Right atrium auricular region (tissue), 2 donors: Measurements from ENCODE around the gene TUBB4A. TPM values are rescaled to one million over a fixed set of nuclear protein-coding genes. Genes with fewer than 3 reads are reported as not detected.

Source experiments
- DNase-seq: peaks from one replicate; pipeline ENCODE4 v3.0.0-alpha.2; 2019; ENCODE audit warnings: low spot score
- H3K27ac ChIP-seq, 2 donors: fragments of 200-600 bp; sonication (generic); 1 replicate in 1 of 2; 2 replicates in 1 of 2; pipeline ENCODE4 v1.5.1; 2016 to 2019
- H3K27me3 ChIP-seq, 2 donors: fragments of 200-600 bp; sonication (generic); one replicate each; pipeline versions ENCODE4 v1.5.1 to v1.6.0; 2017 to 2019
- H3K36me3 ChIP-seq: fragments of 200-600 bp; sonication (generic); one replicate; pipeline ENCODE4 v1.5.1; 2016
- H3K4me1 ChIP-seq, 2 donors: fragments of 200-600 bp; sonication (generic); one replicate each; pipeline versions ENCODE4 v1.5.1 to v1.6.0; 2017 to 2019
- H3K4me3 ChIP-seq, 2 donors: fragments of 200-600 bp; sonication (generic); 1 replicate in 1 of 2; 2 replicates in 1 of 2; pipeline ENCODE4 v1.5.1; 2017 to 2019; ENCODE audit warnings: mild to moderate bottlenecking in 1 of 2, moderate library complexity in 1 of 2
- H3K9me3 ChIP-seq, 2 donors: fragments of 200-600 bp; sonication (generic); one replicate each; pipeline ENCODE4 v1.5.1; 2019
- total RNA-seq, 2 donors: library from RNA; depleted of rRNA; stranded (reverse); fragments of >200 nt; gene quantifications; one replicate each; pipeline ENCODE4 v1.1.0, GENCODE V29; 2016
- TF ChIP-seq, protein P1 (sequence below), 2 donors: fragments of 200-600 bp; sonication (generic); IDR thresholded peaks; one replicate each; pipeline ENCODE4 v1.5.1; 2019; ENCODE audit warnings: antibody characterized with exemption in 2 of 2

Gene TUBB4A
- total RNA-seq, 2 donors from 2014 or later = 0.83 to 2.3 TPM

GRCh38 chr19:6519289-6519688, 17.2 kb upstream of the TUBB4A start:
- H3K27ac ChIP-seq = no peak overlapping the region
- H3K4me3 ChIP-seq = no peak overlapping the region
- TF ChIP-seq, protein P1, sequence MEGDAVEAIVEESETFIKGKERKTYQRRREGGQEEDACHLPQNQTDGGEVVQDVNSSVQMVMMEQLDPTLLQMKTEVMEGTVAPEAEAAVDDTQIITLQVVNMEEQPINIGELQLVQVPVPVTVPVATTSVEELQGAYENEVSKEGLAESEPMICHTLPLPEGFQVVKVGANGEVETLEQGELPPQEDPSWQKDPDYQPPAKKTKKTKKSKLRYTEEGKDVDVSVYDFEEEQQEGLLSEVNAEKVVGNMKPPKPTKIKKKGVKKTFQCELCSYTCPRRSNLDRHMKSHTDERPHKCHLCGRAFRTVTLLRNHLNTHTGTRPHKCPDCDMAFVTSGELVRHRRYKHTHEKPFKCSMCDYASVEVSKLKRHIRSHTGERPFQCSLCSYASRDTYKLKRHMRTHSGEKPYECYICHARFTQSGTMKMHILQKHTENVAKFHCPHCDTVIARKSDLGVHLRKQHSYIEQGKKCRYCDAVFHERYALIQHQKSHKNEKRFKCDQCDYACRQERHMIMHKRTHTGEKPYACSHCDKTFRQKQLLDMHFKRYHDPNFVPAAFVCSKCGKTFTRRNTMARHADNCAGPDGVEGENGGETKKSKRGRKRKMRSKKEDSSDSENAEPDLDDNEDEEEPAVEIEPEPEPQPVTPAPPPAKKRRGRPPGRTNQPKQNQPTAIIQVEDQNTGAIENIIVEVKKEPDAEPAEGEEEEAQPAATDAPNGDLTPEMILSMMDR (IDR thresholded peaks at IDR 0.05) = no peak
- H3K36me3 ChIP-seq = no peaks in the 10 kb centered on the region
- H3K9me3 ChIP-seq = no peaks in the 10 kb centered on the region
- no peaks in the 10 kb centered on the region for H3K27me3 ChIP-seq
- peaks cover 0 to 14% of the 10 kb centered on the region in 2 donors for H3K4me1 ChIP-seq
- DNase-seq = no peak

DNA sequence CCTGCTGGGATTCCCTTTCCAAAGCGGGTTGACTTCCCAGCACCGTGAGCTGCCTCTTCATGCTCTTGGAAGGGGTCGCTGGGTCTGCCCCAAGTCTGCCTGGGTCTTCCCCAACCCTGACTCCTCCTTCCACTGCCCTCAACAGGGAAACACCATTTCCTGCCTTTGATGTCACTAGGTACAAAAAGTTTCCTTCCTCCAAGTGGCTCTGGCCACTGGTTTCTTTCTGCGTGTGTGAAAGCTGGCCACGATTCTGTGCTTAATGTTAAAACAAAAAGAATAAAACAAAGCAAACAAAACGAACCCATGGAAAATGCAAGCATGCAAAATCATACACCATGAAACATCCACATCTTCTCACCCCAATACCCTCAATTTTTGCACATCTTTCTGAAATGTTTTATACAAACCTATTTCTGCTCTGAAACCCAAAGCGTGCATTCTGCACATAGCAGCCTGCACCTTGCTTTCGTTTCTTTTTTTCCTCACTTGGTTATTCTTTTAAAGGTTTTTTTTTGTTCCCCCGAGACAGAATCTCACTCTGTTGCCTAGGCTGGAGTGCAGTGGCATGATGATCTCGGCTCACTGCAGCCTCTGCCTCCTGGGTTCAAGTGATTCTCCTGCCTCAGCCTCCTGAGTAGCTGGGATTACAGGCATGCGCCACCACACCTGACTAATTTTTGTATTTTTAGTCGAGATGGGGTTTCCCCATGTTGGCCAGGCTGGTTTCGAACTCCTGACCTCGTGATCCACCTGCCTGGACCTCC, 16.2 kb upstream of the TUBB4A start:
- no peak overlapping the region for H3K27ac ChIP-seq
- TF ChIP-seq, protein P1 (IDR thresholded peaks at IDR 0.05) = no peak
- DNase-seq = no peak
- peaks cover 0 to 14% of the 10 kb centered on the region in 2 donors for H3K4me1 ChIP-seq
- no peaks in the 10 kb centered on the region for H3K36me3 ChIP-seq
- no peaks in the 10 kb centered on the region for H3K27me3 ChIP-seq
- no peak overlapping the region for H3K4me3 ChIP-seq
- H3K9me3 ChIP-seq = no peaks in the 10 kb centered on the region

DNA sequence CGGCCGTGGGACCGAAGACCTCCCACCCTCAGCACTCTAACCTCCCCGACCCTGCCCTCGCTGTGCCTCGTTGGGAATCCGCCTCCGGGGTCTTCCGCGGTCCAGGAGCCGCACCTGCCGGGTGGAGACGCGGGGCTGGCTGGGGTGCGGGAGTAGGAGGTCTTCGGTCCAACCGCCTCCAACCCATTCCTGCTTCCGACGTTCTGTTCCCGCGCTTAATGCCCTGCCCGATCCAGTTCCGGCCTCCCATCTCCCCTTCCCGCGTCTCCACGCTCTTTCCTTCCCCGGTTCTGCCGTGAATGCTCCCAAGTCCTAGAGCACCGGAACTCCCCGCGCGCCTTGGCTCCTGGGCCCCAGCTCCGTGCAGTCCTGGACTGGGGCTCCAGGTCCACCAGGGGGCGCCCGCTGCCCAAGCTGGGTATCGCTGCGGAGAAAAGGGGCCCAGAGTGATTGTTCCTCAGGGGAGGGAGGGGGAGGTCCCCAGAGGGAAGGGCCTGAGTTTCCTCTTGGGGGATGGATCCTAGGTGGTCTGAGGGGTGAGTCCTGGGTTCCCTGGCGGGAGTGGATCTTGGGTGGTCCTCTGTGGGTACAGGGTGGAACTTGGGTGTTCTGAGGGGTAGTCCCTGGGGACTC, 14.7 kb upstream of the TUBB4A start:
- DNase-seq = peak; percentile 79
- TF ChIP-seq, protein P1 (IDR thresholded peaks at IDR 0.05) = peak; percentile 91 to 98
- no peaks in the 10 kb centered on the region for H3K9me3 ChIP-seq
- no peaks in the 10 kb centered on the region for H3K36me3 ChIP-seq
- peak overlapping the region; percentile 43 to 66 for H3K4me3 ChIP-seq
- H3K27me3 ChIP-seq = no peaks in the 10 kb centered on the region
- peak overlapping the region; percentile 52 to 73 for H3K27ac ChIP-seq
- H3K4me1 ChIP-seq = peaks cover 0 to 14% of the 10 kb centered on the region in 2 donors

DNA sequence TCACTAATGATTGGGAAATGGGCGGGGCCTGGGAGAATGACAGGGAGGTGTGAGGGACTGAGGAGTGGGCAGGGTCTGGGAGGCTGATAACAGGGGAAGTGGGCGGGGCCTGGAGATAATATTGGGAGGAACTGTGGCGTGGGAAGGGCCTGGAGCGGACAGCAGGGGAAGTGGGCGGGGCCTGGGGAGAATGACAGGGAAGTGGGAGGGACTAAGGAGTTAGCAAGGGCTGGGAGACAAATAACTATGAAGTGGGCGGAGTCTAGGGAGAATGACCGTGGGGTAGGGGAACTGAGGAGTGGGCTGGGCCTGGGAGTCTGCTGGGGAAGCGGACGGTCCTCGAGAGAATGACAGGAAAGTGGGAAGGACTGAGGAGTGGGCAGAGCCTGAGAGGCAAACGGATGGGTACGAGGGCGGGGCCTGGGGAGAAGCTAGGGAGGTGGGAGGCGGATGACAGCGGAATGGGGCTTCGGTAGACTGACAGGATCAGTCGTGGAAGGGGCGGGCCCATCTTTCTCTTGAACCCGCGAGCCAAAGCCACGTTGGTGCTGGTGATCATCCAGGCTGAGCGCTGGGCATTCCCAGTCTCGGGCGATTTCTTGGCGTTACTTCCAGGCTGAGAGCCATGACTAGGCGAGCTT, 14.0 kb upstream of the TUBB4A start:
- TF ChIP-seq, protein P1 (IDR thresholded peaks at IDR 0.05) = no peak
- H3K27me3 ChIP-seq = no peaks in the 10 kb centered on the region
- H3K36me3 ChIP-seq = no peaks in the 10 kb centered on the region
- H3K9me3 ChIP-seq = no peaks in the 10 kb centered on the region
- peak overlapping the region; percentile 43 to 66 for H3K4me3 ChIP-seq
- peak; percentile 89 for DNase-seq
- H3K4me1 ChIP-seq = peaks cover 0 to 14% of the 10 kb centered on the region in 2 donors
- H3K27ac ChIP-seq = peak overlapping the region; percentile 52 to 73

GRCh38 chr19:6514926-6515544, 12.9 kb upstream of the TUBB4A start:
- TF ChIP-seq, protein P1 (IDR thresholded peaks at IDR 0.05) = no peak
- no peak overlapping the region for H3K27ac ChIP-seq
- H3K36me3 ChIP-seq = no peaks in the 10 kb centered on the region
- no peak overlapping the region for H3K4me3 ChIP-seq
- H3K27me3 ChIP-seq = no peaks in the 10 kb centered on the region
- no peaks in the 10 kb centered on the region for H3K9me3 ChIP-seq
- H3K4me1 ChIP-seq = peaks cover 0 to 14% of the 10 kb centered on the region in 2 donors
- DNase-seq = no peak
